Right lobe of liver (tissue), 4 donors: Measurements from ENCODE around the gene ZBTB25.

ENCODE experiments used
- POLR2A ChIP-seq: fragments of 450-650 bp; IDR thresholded peaks from one replicate; pipeline ENCODE4 v1.6.1; 2017; ENCODE audit warnings: antibody characterized with exemption, mild to moderate bottlenecking
- TF ChIP-seq, protein P1 (sequence below), 4 donors: fragments of 200-600 bp in 3 of 4; fragments of 450-650 bp in 1 of 4; IDR thresholded peaks; one replicate each; pipeline versions ENCODE4 v1.5.1 to v1.8.0; 2016 to 2022; ENCODE audit warnings: antibody characterized with exemption in 4 of 4, mild to moderate bottlenecking in 2 of 4
- donor health status: DM: no; HTN: no; CAD: no.
- donor health status: DM: no; HTN: no; CAD: no.
- donor health status: DM: no; HTN: yes; CAD: no.

DNA sequence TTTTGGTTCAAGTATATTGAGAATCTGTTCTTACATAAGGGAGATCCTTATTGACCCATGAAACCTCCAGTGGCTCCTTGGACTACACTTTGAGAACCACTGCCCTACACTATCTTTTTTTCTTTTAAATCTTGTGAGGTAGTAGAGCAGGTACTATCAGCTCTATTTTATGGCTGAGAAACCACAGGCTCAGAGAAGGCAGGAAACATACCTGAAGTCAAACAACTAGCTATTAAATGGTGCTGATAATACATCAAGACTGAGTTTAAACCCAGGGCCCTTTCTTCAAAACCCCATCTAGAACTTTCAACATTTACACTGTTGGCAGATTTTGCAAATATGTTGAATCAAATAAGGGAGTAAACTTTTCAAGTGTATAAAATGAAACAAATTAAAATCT is 6.9 kb downstream of the ZBTB25 start:
- TF ChIP-seq, protein P1, sequence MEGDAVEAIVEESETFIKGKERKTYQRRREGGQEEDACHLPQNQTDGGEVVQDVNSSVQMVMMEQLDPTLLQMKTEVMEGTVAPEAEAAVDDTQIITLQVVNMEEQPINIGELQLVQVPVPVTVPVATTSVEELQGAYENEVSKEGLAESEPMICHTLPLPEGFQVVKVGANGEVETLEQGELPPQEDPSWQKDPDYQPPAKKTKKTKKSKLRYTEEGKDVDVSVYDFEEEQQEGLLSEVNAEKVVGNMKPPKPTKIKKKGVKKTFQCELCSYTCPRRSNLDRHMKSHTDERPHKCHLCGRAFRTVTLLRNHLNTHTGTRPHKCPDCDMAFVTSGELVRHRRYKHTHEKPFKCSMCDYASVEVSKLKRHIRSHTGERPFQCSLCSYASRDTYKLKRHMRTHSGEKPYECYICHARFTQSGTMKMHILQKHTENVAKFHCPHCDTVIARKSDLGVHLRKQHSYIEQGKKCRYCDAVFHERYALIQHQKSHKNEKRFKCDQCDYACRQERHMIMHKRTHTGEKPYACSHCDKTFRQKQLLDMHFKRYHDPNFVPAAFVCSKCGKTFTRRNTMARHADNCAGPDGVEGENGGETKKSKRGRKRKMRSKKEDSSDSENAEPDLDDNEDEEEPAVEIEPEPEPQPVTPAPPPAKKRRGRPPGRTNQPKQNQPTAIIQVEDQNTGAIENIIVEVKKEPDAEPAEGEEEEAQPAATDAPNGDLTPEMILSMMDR (IDR thresholded peaks at IDR 0.05) = no peak
- no peak for TF ChIP-seq POLR2A
